HepG2 (cell line): ENCODE data around the gene MUL1. TPM values are rescaled to one million over a fixed set of nuclear protein-coding genes. Genes with fewer than 3 reads are reported as not detected.

Experiments
- ARNT ChIP-seq: fragments of 450-650 bp; IDR thresholded peaks from 2 replicates; pipeline ENCODE4 v1.6.1; 2017
- CAMTA2 ChIP-seq: sonication (generic); formaldehyde crosslinking; IDR thresholded peaks from 2 replicates; pipeline ENCODE4 v1.4.0; 2020; ENCODE audit warnings: mild to moderate bottlenecking, missing genetic modification reagents, borderline replicate concordance
- KDM2A ChIP-seq: sonication (generic); formaldehyde crosslinking; IDR thresholded peaks from 2 replicates; pipeline ENCODE4 v1.4.0; 2020; ENCODE audit warnings: low read depth, missing genetic modification reagents, borderline replicate concordance
- MBNL3 ChIP-seq: fragments of 250-450 bp; sonication (Bioruptor Pico); conservative IDR thresholded peaks from 2 replicates; pipeline ENCODE4 v1.8.0; 2022; ENCODE audit warnings: mild to moderate bottlenecking, inconsistent platforms
- MTF1 ChIP-seq: sonication (generic); formaldehyde crosslinking; IDR thresholded peaks from 2 replicates; pipeline ENCODE4 v1.5.0; 2020; ENCODE audit warnings: missing genetic modification reagents
- NFE2 ChIP-seq: sonication (generic); formaldehyde crosslinking; IDR thresholded peaks from 2 replicates; pipeline ENCODE4 v1.4.0; 2020; ENCODE audit warnings: missing genetic modification reagents
- PAX8 ChIP-seq: sonication (generic); formaldehyde crosslinking; IDR thresholded peaks from 2 replicates; pipeline ENCODE4 v1.8.0; 2022; ENCODE audit warnings: mild to moderate bottlenecking, missing genetic modification reagents, borderline replicate concordance
- SMC3 ChIP-seq: IDR thresholded peaks from 2 replicates; pipeline ENCODE4 v1.6.1; 2011; ENCODE audit warnings: low read length, improper control_type of control experiment
- SNAPC2 ChIP-seq: sonication (generic); formaldehyde crosslinking; IDR thresholded peaks from 2 replicates; pipeline ENCODE4 v1.8.1; 2022; ENCODE audit warnings: mild to moderate bottlenecking, missing genetic modification reagents
- XRCC5 ChIP-seq: fragments of 200-400 bp; formaldehyde crosslinking; optimal IDR thresholded peaks from 2 replicates; pipeline ENCODE3; 2017; ENCODE audit warnings: mild to moderate bottlenecking, low read length
- ZKSCAN5 ChIP-seq: sonication (generic); formaldehyde crosslinking; IDR thresholded peaks from 2 replicates; pipeline ENCODE4 v1.5.1; 2020; ENCODE audit warnings: mild to moderate bottlenecking, missing genetic modification reagents
- ZNF143 ChIP-seq: sonication (generic); formaldehyde crosslinking; IDR thresholded peaks from 2 replicates; pipeline ENCODE4 v1.4.0; 2020; ENCODE audit warnings: missing genetic modification reagents
- ZNF569 ChIP-seq: sonication (generic); formaldehyde crosslinking; IDR thresholded peaks from 2 replicates; pipeline ENCODE4 v1.5.0; 2020; ENCODE audit warnings: mild to moderate bottlenecking, missing genetic modification reagents, moderate library complexity, borderline replicate concordance
- ZNF598 ChIP-seq: sonication (generic); formaldehyde crosslinking; IDR thresholded peaks from 2 replicates; pipeline ENCODE4 v1.5.1; 2020; ENCODE audit warnings: mild to moderate bottlenecking, missing genetic modification reagents, borderline replicate concordance
- ZNF720 ChIP-seq: sonication (generic); formaldehyde crosslinking; IDR thresholded peaks from 2 replicates; pipeline ENCODE4 v1.4.0; 2020; ENCODE audit warnings: missing genetic modification reagents
- polyA plus RNA-seq, 8 experiments: library from polyadenylated mRNA; depleted of rRNA in 3 of 8; stranded (reverse) in 7 of 8; unstranded in 1 of 8; fragments of >200 nt; fragmentation: Illumina TruSeq in 4 of 8; extraction: Trizol in 4 of 8; gene quantifications; 2 replicates each; pipeline versions ENCODE4 v1.2.1 to v1.2.3, GENCODE V29; 2011 to 2016; ENCODE audit warnings: low read depth in 4 of 8, missing spikeins in 1 of 8, mixed read lengths in 1 of 8; ENCODE audit not compliant: insufficient read depth in 1 of 8
- total RNA-seq, 5 experiments: library from RNA; depleted of rRNA; stranded (reverse); fragments of >200 nt; fragmentation: Illumina TruSeq; extraction: Trizol; gene quantifications; 2 replicates each; pipeline ENCODE4 v1.2.3, GENCODE V29; 2016; ENCODE audit warnings: low read depth in 1 of 5
- TF ChIP-seq, protein P1 (sequence below): sonication (generic); formaldehyde crosslinking; IDR thresholded peaks from 2 replicates; pipeline ENCODE4 v1.4.0; 2020; ENCODE audit warnings: mild to moderate bottlenecking, missing genetic modification reagents
- TF ChIP-seq, protein P2 (sequence below): IDR thresholded peaks from 2 replicates; pipeline ENCODE4 v1.6.1; 2016; ENCODE audit warnings: low read depth, missing genetic modification reagents, missing compliant biosample characterization
- TF ChIP-seq, protein P3 (sequence below): sonication (generic); formaldehyde crosslinking; IDR thresholded peaks from 2 replicates; pipeline ENCODE4 v1.4.0; 2020; ENCODE audit warnings: low read depth, mild to moderate bottlenecking, missing genetic modification reagents
- TF ChIP-seq, protein P4 (sequence below): IDR thresholded peaks from 2 replicates; pipeline ENCODE4 v1.6.1; 2012; ENCODE audit warnings: low read length, improper control_type of control experiment

The MUL1 gene
- total and polyA plus RNA-seq, 2 of the 13 experiments (the other 11 are each of a cell fraction or from before 2014, with no cell fraction given) = 21.5 to 26.5 TPM

DNA sequence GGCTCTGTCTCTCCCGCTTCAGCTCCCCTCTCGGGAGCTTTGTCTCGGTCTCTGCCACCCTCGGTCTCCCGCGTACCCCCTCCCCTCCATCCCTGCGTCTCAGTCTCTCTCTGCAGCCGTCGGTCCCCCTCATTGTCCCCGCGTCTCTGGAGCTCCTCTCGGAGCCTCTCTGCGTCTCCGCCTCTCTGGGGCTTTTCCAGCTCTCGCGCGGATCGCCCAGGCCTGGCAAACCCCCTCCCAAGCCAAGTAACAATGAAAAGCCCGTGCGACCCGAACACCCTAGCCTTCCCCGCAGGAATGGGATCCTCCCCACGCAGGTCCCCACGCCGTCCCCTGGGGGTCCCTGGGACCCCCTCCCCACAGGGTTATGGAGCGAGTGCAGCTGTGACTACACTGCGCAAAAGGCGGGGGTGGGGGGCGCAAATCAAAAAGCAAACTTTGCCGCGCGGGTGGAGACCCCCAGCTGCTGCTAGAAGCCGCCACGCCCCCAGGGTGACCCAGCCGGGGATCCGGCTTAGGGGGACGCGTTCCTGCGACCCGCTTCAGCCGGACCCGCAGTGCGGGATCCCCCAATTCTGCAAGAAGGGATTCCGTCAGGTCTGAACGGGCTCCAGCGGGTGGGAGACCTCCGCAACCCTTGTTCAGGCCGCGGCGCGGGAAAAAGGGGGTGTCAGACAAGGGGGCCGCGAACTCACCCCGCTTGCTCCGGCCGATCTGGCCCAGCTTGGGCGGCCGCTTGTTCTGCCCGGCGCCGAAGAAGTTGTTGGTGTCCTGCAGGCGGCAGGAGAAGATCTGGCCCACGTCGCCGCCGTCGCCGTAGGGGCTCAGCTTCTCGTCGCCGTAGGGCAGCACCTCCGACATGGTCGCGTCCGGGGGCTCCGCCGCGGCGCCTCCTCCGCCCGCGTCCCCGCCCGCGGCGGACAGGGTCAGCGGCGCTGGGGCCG is 23.2 kb downstream of the MUL1 start (continued):
- no peak; the same call in 1 of the 2 replicates for TF ChIP-seq KDM2A
- TF ChIP-seq, protein P1, sequence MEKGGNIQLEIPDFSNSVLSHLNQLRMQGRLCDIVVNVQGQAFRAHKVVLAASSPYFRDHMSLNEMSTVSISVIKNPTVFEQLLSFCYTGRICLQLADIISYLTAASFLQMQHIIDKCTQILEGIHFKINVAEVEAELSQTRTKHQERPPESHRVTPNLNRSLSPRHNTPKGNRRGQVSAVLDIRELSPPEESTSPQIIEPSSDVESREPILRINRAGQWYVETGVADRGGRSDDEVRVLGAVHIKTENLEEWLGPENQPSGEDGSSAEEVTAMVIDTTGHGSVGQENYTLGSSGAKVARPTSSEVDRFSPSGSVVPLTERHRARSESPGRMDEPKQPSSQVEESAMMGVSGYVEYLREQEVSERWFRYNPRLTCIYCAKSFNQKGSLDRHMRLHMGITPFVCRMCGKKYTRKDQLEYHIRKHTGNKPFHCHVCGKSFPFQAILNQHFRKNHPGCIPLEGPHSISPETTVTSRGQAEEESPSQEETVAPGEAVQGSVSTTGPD = no peak
- no peak for TF ChIP-seq ZNF598
- TF ChIP-seq, protein P2, sequence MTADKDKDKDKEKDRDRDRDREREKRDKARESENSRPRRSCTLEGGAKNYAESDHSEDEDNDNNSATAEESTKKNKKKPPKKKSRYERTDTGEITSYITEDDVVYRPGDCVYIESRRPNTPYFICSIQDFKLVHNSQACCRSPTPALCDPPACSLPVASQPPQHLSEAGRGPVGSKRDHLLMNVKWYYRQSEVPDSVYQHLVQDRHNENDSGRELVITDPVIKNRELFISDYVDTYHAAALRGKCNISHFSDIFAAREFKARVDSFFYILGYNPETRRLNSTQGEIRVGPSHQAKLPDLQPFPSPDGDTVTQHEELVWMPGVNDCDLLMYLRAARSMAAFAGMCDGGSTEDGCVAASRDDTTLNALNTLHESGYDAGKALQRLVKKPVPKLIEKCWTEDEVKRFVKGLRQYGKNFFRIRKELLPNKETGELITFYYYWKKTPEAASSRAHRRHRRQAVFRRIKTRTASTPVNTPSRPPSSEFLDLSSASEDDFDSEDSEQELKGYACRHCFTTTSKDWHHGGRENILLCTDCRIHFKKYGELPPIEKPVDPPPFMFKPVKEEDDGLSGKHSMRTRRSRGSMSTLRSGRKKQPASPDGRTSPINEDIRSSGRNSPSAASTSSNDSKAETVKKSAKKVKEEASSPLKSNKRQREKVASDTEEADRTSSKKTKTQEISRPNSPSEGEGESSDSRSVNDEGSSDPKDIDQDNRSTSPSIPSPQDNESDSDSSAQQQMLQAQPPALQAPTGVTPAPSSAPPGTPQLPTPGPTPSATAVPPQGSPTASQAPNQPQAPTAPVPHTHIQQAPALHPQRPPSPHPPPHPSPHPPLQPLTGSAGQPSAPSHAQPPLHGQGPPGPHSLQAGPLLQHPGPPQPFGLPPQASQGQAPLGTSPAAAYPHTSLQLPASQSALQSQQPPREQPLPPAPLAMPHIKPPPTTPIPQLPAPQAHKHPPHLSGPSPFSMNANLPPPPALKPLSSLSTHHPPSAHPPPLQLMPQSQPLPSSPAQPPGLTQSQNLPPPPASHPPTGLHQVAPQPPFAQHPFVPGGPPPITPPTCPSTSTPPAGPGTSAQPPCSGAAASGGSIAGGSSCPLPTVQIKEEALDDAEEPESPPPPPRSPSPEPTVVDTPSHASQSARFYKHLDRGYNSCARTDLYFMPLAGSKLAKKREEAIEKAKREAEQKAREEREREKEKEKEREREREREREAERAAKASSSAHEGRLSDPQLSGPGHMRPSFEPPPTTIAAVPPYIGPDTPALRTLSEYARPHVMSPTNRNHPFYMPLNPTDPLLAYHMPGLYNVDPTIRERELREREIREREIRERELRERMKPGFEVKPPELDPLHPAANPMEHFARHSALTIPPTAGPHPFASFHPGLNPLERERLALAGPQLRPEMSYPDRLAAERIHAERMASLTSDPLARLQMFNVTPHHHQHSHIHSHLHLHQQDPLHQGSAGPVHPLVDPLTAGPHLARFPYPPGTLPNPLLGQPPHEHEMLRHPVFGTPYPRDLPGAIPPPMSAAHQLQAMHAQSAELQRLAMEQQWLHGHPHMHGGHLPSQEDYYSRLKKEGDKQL = no peak
- no peak for TF ChIP-seq CAMTA2 (CRISPR knock-in tag)
- no peak for TF ChIP-seq MTF1 (CRISPR knock-in tag)
- no peak for TF ChIP-seq SNAPC2
- TF ChIP-seq SMC3 = no peak
- TF ChIP-seq ZNF569 (CRISPR knock-in tag) = no peak
- no peak for TF ChIP-seq NFE2
- TF ChIP-seq ZKSCAN5 (CRISPR knock-in tag) = no peak
- TF ChIP-seq ARNT = no peak
- TF ChIP-seq PAX8 (CRISPR knock-in tag) = no peak
- TF ChIP-seq, protein P3, sequence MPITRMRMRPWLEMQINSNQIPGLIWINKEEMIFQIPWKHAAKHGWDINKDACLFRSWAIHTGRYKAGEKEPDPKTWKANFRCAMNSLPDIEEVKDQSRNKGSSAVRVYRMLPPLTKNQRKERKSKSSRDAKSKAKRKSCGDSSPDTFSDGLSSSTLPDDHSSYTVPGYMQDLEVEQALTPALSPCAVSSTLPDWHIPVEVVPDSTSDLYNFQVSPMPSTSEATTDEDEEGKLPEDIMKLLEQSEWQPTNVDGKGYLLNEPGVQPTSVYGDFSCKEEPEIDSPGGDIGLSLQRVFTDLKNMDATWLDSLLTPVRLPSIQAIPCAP = no peak
- no peak for TF ChIP-seq MBNL3 (CRISPR knock-in tag)
- TF ChIP-seq ZNF143 (CRISPR knock-in tag) = no peak
- no peak for TF ChIP-seq XRCC5
- TF ChIP-seq, protein P4, sequence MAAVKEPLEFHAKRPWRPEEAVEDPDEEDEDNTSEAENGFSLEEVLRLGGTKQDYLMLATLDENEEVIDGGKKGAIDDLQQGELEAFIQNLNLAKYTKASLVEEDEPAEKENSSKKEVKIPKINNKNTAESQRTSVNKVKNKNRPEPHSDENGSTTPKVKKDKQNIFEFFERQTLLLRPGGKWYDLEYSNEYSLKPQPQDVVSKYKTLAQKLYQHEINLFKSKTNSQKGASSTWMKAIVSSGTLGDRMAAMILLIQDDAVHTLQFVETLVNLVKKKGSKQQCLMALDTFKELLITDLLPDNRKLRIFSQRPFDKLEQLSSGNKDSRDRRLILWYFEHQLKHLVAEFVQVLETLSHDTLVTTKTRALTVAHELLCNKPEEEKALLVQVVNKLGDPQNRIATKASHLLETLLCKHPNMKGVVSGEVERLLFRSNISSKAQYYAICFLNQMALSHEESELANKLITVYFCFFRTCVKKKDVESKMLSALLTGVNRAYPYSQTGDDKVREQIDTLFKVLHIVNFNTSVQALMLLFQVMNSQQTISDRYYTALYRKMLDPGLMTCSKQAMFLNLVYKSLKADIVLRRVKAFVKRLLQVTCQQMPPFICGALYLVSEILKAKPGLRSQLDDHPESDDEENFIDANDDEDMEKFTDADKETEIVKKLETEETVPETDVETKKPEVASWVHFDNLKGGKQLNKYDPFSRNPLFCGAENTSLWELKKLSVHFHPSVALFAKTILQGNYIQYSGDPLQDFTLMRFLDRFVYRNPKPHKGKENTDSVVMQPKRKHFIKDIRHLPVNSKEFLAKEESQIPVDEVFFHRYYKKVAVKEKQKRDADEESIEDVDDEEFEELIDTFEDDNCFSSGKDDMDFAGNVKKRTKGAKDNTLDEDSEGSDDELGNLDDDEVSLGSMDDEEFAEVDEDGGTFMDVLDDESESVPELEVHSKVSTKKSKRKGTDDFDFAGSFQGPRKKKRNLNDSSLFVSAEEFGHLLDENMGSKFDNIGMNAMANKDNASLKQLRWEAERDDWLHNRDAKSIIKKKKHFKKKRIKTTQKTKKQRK = no peak
- TF ChIP-seq ZNF720 (CRISPR knock-in tag) = no peak
